Gastrocnemius medialis (tissue), 4 donors: Measurements from ENCODE around the gene PRELID1.

ENCODE experiments used
- POLR2A ChIP-seq, 2 donors: fragments of 450-650 bp; IDR thresholded peaks; one replicate each; pipeline ENCODE4 v1.6.1; 2017; ENCODE audit warnings: antibody characterized with exemption in 2 of 2, mild to moderate bottlenecking in 2 of 2, moderate library complexity in 2 of 2
- TF ChIP-seq, protein P1 (sequence below), 5 experiments: fragments of 450-650 bp in 3 of 5; fragments of 200-600 bp in 2 of 5; sonication (generic) in 2 of 5; IDR thresholded peaks in 4 of 5; conservative IDR thresholded peaks in 1 of 5; 1 replicate in 4 of 5; 2 replicates in 1 of 5; pipeline ENCODE4 v1.5.1; 2016 to 2019; ENCODE audit warnings: antibody characterized with exemption in 5 of 5, mild to moderate bottlenecking in 3 of 5, moderate library complexity in 3 of 5

DNA sequence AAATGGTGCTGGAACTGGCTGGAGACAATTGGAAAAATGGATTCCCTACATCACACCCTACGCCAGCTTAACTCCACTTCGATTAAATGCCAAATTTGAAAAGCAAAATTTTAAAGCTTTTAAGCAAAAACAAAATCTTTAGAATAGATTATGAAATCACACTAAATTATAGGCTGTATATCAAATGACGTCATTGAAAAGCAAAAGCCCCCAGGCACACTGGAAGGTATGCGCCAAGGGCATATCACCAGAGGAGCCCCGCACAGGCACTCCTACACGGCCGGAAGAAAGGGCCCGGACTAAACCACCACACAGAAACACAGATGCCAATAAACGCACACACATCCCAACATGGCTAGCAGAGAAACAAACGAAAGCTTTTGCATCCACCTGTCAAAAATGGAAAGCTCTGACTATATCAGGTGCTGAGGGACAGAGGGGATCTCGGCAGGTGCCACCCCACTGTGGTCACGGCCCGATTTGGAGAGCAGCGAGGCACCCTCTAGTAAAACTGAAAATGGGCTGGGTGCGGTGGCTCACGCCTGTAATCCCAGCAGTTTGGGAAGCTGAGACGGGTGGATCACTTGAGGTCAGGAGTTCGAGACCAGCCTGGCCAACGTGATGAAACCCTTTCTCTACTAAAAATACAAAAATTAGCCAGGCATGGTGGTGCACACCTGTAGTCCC lies 25.1 kb downstream of the PRELID1 start:
- no peak for TF ChIP-seq POLR2A (IDR thresholded peaks at IDR 0.05)
- TF ChIP-seq, protein P1, sequence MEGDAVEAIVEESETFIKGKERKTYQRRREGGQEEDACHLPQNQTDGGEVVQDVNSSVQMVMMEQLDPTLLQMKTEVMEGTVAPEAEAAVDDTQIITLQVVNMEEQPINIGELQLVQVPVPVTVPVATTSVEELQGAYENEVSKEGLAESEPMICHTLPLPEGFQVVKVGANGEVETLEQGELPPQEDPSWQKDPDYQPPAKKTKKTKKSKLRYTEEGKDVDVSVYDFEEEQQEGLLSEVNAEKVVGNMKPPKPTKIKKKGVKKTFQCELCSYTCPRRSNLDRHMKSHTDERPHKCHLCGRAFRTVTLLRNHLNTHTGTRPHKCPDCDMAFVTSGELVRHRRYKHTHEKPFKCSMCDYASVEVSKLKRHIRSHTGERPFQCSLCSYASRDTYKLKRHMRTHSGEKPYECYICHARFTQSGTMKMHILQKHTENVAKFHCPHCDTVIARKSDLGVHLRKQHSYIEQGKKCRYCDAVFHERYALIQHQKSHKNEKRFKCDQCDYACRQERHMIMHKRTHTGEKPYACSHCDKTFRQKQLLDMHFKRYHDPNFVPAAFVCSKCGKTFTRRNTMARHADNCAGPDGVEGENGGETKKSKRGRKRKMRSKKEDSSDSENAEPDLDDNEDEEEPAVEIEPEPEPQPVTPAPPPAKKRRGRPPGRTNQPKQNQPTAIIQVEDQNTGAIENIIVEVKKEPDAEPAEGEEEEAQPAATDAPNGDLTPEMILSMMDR (IDR thresholded peaks at IDR 0.05 in 4 of 5, conservative IDR thresholded peaks at IDR 0.05 in 1 of 5) = no peak
